Neural progenitor cell (in vitro differentiated cells): ENCODE data around the gene RYR3. TPM values are rescaled to one million over a fixed set of nuclear protein-coding genes. Genes with fewer than 3 reads are reported as not detected.

Experiments
- DNase-seq: peaks from one replicate; pipeline ENCODE4 v3.0.0-alpha.2; 2016; ENCODE audit warnings: low spot score
- H2AFZ ChIP-seq: fragments of 200-600 bp; sonication (generic); replicated peaks from 2 replicates; pipeline ENCODE4 v1.6.1; 2016; ENCODE audit warnings: antibody characterized with exemption
- H3F3A ChIP-seq: fragments of 200-600 bp; sonication (generic); 2 replicates; pipeline ENCODE4 v1.6.1; 2016; ENCODE audit warnings: antibody characterized with exemption, low read depth
- H3K27ac ChIP-seq: fragments of 200-600 bp; sonication (generic); 2 replicates; pipeline ENCODE4 v1.5.1; 2016; ENCODE audit warnings: mild to moderate bottlenecking
- H3K27me3 ChIP-seq: fragments of 200-600 bp; sonication (generic); 2 replicates; pipeline ENCODE4 v1.6.1; 2016; ENCODE audit warnings: mild to moderate bottlenecking, moderate library complexity
- H3K36me3 ChIP-seq: fragments of 200-600 bp; sonication (generic); 2 replicates; pipeline ENCODE4 v1.5.1; 2016
- H3K4me1 ChIP-seq: fragments of 200-600 bp; sonication (generic); 2 replicates; pipeline ENCODE4 v1.6.1; 2016; ENCODE audit warnings: mixed run types
- H3K4me2 ChIP-seq: fragments of 200-600 bp; sonication (generic); 2 replicates; pipeline ENCODE4 v1.6.1; 2016
- H3K4me3 ChIP-seq: fragments of 200-600 bp; sonication (generic); 2 replicates; pipeline ENCODE4 v1.5.1; 2016
- H3K79me2 ChIP-seq: fragments of 200-600 bp; sonication (generic); 2 replicates; pipeline ENCODE4 v1.6.1; 2016; ENCODE audit warnings: low read depth
- H3K9ac ChIP-seq: fragments of 200-600 bp; sonication (generic); 2 replicates; pipeline ENCODE4 v1.6.1; 2016
- H3K9me3 ChIP-seq: fragments of 200-600 bp; sonication (generic); 2 replicates; pipeline ENCODE4 v1.5.1; 2016; ENCODE audit warnings: low read depth
- H4K20me1 ChIP-seq: fragments of 200-600 bp; sonication (generic); 2 replicates; pipeline ENCODE4 v1.6.1; 2016; ENCODE audit warnings: low read depth
- H3K27ac Mint-ChIP-seq: 3 replicates; pipeline ENCODE4 v1.8.0; 2021; ENCODE audit warnings: mixed read lengths
- H3K27me3 Mint-ChIP-seq: 2 replicates; pipeline ENCODE4 v1.8.0; 2022; ENCODE audit warnings: low read depth, mild to moderate bottlenecking, inconsistent platforms, moderate library complexity, mixed read lengths; ENCODE audit not compliant: insufficient read depth
- H3K36me3 Mint-ChIP-seq: 3 replicates; pipeline ENCODE4 v1.8.0; 2021; ENCODE audit warnings: mixed read lengths
- H3K4me1 Mint-ChIP-seq: 3 replicates; pipeline ENCODE4 v1.8.0; 2021; ENCODE audit warnings: mixed read lengths
- H3K4me3 Mint-ChIP-seq: 3 replicates; pipeline ENCODE4 v1.8.0; 2021; ENCODE audit warnings: mild to moderate bottlenecking, moderate library complexity, mixed read lengths
- H3K9me3 Mint-ChIP-seq: 3 replicates; pipeline ENCODE4 v1.8.0; 2020; ENCODE audit warnings: mixed read lengths
- EZH2 ChIP-seq: fragments of 200-600 bp; sonication (generic); IDR thresholded peaks from 2 replicates; pipeline ENCODE4 v1.6.1; 2017; ENCODE audit warnings: antibody characterized with exemption, mild to moderate bottlenecking, moderate library complexity
- EZH2phosphoT487 ChIP-seq: fragments of 200-600 bp; sonication (generic); IDR thresholded peaks from 2 replicates; pipeline ENCODE4 v1.6.1; 2017; ENCODE audit warnings: antibody characterized with exemption
- total RNA-seq: library from RNA; depleted of rRNA; stranded (reverse); fragments of >200 nt; gene quantifications from 2 replicates; pipeline ENCODE4 v1.2.3, GENCODE V29; 2015; ENCODE audit warnings: low replicate concordance
- TF ChIP-seq, protein P1 (sequence below): fragments of 200-600 bp; sonication (generic); IDR thresholded peaks from 2 replicates; pipeline ENCODE4 v1.5.1; 2017; ENCODE audit warnings: antibody characterized with exemption, mild to moderate bottlenecking

The RYR3 gene
- total RNA-seq, 1 donor from 2014 or later, result 2.1 TPM

DNA sequence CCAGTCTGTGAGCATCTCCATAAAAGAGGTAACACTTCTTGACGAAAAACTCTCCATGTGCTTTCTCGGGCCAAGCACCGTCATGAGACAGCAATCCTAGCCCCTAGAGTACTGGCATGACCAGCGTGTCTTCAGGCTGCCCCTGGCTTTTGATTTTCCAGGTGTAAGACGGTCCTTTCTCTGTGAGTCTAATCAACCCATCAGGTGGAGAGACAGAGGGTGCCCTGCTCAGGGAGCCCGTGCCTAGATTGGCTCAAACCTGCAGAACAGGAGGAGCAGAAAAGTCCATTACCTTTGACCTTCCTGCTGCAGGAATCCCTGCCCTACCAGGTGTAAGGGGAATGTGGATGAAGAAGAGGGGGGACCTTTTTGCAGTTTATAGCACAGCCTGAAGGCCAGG lies 548.1 kb downstream of the RYR3 start:
- Mint-ChIP-seq H3K9me3 (no peaks in the 10 kb centered on the region), H3K27ac (no peak overlapping the region), H3K36me3 (no peaks in the 10 kb centered on the region), H3K4me3 (no peak overlapping the region), H3K27me3 (no peaks in the 10 kb centered on the region), H3K4me1 (no peaks in the 10 kb centered on the region)
- Histone ChIP-seq H3K79me2 (no peaks in the 10 kb centered on the region), H3K9me3 (no peaks in the 10 kb centered on the region), H3K4me2 (no peak overlapping the region), H3K4me3 (no peak overlapping the region), H2AFZ (no peak overlapping the region), H4K20me1 (no peaks in the 10 kb centered on the region), H3K27me3 (no peaks in the 10 kb centered on the region), H3K27ac (no peak overlapping the region), H3K36me3 (no peaks in the 10 kb centered on the region), H3K9ac (no peak overlapping the region), H3F3A (no peaks in the 10 kb centered on the region), H3K4me1 (no peaks in the 10 kb centered on the region)
- DNase-seq, result no peak
- no peak for TF ChIP-seq EZH2
- TF ChIP-seq, protein P1, sequence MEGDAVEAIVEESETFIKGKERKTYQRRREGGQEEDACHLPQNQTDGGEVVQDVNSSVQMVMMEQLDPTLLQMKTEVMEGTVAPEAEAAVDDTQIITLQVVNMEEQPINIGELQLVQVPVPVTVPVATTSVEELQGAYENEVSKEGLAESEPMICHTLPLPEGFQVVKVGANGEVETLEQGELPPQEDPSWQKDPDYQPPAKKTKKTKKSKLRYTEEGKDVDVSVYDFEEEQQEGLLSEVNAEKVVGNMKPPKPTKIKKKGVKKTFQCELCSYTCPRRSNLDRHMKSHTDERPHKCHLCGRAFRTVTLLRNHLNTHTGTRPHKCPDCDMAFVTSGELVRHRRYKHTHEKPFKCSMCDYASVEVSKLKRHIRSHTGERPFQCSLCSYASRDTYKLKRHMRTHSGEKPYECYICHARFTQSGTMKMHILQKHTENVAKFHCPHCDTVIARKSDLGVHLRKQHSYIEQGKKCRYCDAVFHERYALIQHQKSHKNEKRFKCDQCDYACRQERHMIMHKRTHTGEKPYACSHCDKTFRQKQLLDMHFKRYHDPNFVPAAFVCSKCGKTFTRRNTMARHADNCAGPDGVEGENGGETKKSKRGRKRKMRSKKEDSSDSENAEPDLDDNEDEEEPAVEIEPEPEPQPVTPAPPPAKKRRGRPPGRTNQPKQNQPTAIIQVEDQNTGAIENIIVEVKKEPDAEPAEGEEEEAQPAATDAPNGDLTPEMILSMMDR, result no peak
- no peak for TF ChIP-seq EZH2phosphoT487

DNA sequence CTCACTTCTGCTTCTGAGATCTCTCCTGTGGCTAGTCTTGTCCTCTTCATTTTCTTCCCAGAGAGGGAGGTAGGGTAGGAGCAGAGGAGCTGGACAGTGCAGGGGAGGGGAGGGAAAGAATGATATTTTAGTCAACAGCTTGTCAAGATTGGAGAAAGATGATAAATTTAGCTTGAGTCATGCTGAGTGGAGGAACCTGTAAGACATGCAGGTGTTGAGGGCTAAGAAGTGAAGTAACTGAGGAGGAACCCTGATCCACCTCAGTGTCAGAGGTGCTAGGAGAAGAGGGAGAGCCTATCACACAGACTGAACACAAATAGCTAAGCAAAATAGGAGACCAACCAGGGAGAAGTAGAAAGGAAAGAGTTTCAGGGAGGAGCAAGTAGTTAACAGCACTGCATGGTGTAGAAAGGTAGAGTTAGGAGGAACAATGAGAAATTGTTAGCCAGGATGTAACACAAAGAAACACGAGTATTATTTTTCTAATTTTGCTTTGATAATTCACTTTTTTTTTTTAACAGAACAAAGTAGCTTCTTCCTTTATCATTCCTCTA lies 549.3 kb downstream of the RYR3 start:
- H2AFZ ChIP-seq, result no peak overlapping the region
- no peaks in the 10 kb centered on the region for H3K4me1 Mint-ChIP-seq
- H3K4me2 ChIP-seq, result no peak overlapping the region
- no peak overlapping the region for H3K4me3 Mint-ChIP-seq
- H3K27me3 Mint-ChIP-seq, result no peaks in the 10 kb centered on the region
- H3K27me3 ChIP-seq, result no peaks in the 10 kb centered on the region
- no peak for DNase-seq
- H3K36me3 ChIP-seq, result no peaks in the 10 kb centered on the region
- no peaks in the 10 kb centered on the region for H4K20me1 ChIP-seq
- no peaks in the 10 kb centered on the region for H3K79me2 ChIP-seq
- TF ChIP-seq, protein P1, result no peak
- TF ChIP-seq EZH2phosphoT487 (no peak), EZH2 (no peak)
- H3K9me3 ChIP-seq, result no peaks in the 10 kb centered on the region
- H3K4me1 ChIP-seq, result no peaks in the 10 kb centered on the region
- H3K27ac ChIP-seq, result no peak overlapping the region
- H3K36me3 Mint-ChIP-seq, result no peaks in the 10 kb centered on the region
- H3K9me3 Mint-ChIP-seq, result no peaks in the 10 kb centered on the region
- H3F3A ChIP-seq, result no peaks in the 10 kb centered on the region
- H3K4me3 ChIP-seq, result no peak overlapping the region
- H3K27ac Mint-ChIP-seq, result no peak overlapping the region
- H3K9ac ChIP-seq, result no peak overlapping the region

DNA sequence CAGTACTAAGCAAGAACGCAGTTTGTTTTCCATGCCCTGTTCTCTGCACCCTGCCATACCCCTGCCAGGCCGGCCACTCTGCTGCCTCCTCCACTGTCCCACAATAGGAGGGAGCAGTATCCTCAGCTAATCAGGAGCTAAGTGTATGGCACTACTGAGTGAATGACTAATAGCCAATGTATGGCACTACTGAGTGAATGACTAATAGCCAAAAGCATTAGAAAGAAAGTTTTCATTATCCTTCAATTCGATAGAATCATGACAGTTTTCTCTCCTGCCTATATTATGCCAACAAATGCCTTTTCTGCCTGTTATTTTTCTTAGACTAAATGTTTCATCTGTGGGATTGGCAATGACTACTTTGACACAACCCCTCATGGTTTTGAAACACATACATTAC lies 550.0 kb downstream of the RYR3 start:
- H3K27me3 Mint-ChIP-seq, result no peaks in the 10 kb centered on the region
- H3F3A ChIP-seq, result no peaks in the 10 kb centered on the region
- TF ChIP-seq EZH2 (no peak), EZH2phosphoT487 (no peak)
- TF ChIP-seq, protein P1, result no peak
- H3K9me3 ChIP-seq, result no peaks in the 10 kb centered on the region
- H3K4me3 ChIP-seq, result no peak overlapping the region
- H3K27ac ChIP-seq, result no peak overlapping the region
- no peaks in the 10 kb centered on the region for H3K4me1 ChIP-seq
- no peaks in the 10 kb centered on the region for H3K36me3 ChIP-seq
- H4K20me1 ChIP-seq, result no peaks in the 10 kb centered on the region
- no peak overlapping the region for H2AFZ ChIP-seq
- no peaks in the 10 kb centered on the region for H3K9me3 Mint-ChIP-seq
- no peak overlapping the region for H3K9ac ChIP-seq
- no peak overlapping the region for H3K4me2 ChIP-seq
- H3K27ac Mint-ChIP-seq, result no peak overlapping the region
- H3K36me3 Mint-ChIP-seq, result no peaks in the 10 kb centered on the region
- no peak for DNase-seq
- H3K4me3 Mint-ChIP-seq, result no peak overlapping the region
- no peaks in the 10 kb centered on the region for H3K79me2 ChIP-seq
- no peaks in the 10 kb centered on the region for H3K4me1 Mint-ChIP-seq
- no peaks in the 10 kb centered on the region for H3K27me3 ChIP-seq
